Osteoblast (primary cell): Measurements from ENCODE around the gene FOXN3. TPM values are rescaled to one million over a fixed set of nuclear protein-coding genes. Genes with fewer than 3 reads are reported as not detected.

Source experiments
- DNase-seq: peaks from one replicate; pipeline ENCODE4 v3.0.0; 2011; ENCODE audit warnings: low spot score, mixed read lengths; ENCODE audit not compliant: insufficient read length; ENCODE audit errors: missing footprints
- H2AFZ ChIP-seq: 2 replicates; pipeline ENCODE4 v1.6.0; 2011; ENCODE audit warnings: mild to moderate bottlenecking, low read length
- H3K27ac ChIP-seq: 2 replicates; pipeline ENCODE4 v1.5.1; 2011; ENCODE audit warnings: mild to moderate bottlenecking, low read depth, low read length, moderate library complexity
- H3K27me3 ChIP-seq: 2 replicates; pipeline ENCODE4 v1.6.0; 2012; ENCODE audit warnings: mild to moderate bottlenecking, control low read depth, inconsistent platforms, low read length, moderate library complexity; ENCODE audit not compliant: insufficient read depth
- H3K36me3 ChIP-seq: 2 replicates; pipeline ENCODE4 v1.5.1; 2011; ENCODE audit warnings: mild to moderate bottlenecking, low read length, control low read depth, moderate library complexity; ENCODE audit not compliant: insufficient read depth
- H3K4me1 ChIP-seq: 2 replicates; pipeline ENCODE4 v1.5.1; 2011; ENCODE audit warnings: mild to moderate bottlenecking, low read length, control low read depth, moderate library complexity; ENCODE audit not compliant: insufficient read depth
- H3K4me2 ChIP-seq: 2 replicates; pipeline ENCODE4 v1.6.0; 2011; ENCODE audit warnings: mild to moderate bottlenecking, low read length; ENCODE audit not compliant: insufficient read depth
- H3K4me3 ChIP-seq: fragments of 200-600 bp; sonication (generic); 3 replicates; pipeline ENCODE4 v1.5.1; 2012; ENCODE audit warnings: mild to moderate bottlenecking, low read length, inconsistent platforms; ENCODE audit not compliant: insufficient read depth
- H3K79me2 ChIP-seq: 2 replicates; pipeline ENCODE4 v1.6.0; 2012; ENCODE audit warnings: mild to moderate bottlenecking, low read length, control low read depth, inconsistent platforms; ENCODE audit not compliant: insufficient read depth
- H3K9me3 ChIP-seq: 2 replicates; pipeline ENCODE4 v1.5.1; 2011; ENCODE audit warnings: low read depth, low read length, control low read depth
- H4K20me1 ChIP-seq: 2 replicates; pipeline ENCODE4 v1.6.0; 2012; ENCODE audit warnings: mild to moderate bottlenecking, low read length, control low read depth; ENCODE audit not compliant: insufficient read depth
- total RNA-seq: library from RNA; depleted of rRNA; stranded (reverse); fragments of >200 nt; gene quantifications from 2 replicates; pipeline ENCODE4 v1.2.3, GENCODE V29; 2012
- TF ChIP-seq, protein P1 (sequence below): IDR thresholded peaks from 2 replicates; pipeline ENCODE4 v1.5.1; 2011; ENCODE audit warnings: mild to moderate bottlenecking, low read depth, low read length, moderate library complexity; ENCODE audit errors: extremely low read depth

The FOXN3 gene
- total RNA-seq, 1 donor: 49.9 TPM

DNA sequence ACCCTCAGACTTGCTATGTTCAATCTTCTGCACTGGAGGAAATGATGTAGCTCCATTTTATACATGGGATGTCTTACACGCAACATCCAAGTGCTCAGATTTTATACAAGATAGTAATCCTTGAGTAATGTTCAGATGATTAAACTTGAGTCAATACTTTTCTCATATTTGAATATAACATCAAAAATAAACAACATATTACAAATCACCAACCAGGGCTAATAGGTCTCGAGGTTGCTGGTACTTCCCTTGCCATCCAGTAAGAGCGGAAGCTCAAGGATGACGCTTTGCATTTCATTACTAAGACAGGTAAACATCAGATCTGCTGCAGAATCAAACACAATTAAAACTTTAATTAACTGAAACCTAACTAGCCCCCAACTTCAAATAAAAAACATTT is 97.3 kb downstream of the FOXN3 start:
- DNase-seq: no peak
- H3K36me3 ChIP-seq: no peaks in the 10 kb centered on the region
- peaks cover 7% of the 10 kb centered on the region for H4K20me1 ChIP-seq
- H3K27me3 ChIP-seq: no peaks in the 10 kb centered on the region
- H3K27ac ChIP-seq: no peak overlapping the region
- no peaks in the 10 kb centered on the region for H3K4me1 ChIP-seq
- H3K4me3 ChIP-seq: no peak overlapping the region
- H2AFZ ChIP-seq: no peak overlapping the region
- no peaks in the 10 kb centered on the region for H3K9me3 ChIP-seq
- H3K79me2 ChIP-seq: peaks cover 2% of the 10 kb centered on the region
- TF ChIP-seq, protein P1, sequence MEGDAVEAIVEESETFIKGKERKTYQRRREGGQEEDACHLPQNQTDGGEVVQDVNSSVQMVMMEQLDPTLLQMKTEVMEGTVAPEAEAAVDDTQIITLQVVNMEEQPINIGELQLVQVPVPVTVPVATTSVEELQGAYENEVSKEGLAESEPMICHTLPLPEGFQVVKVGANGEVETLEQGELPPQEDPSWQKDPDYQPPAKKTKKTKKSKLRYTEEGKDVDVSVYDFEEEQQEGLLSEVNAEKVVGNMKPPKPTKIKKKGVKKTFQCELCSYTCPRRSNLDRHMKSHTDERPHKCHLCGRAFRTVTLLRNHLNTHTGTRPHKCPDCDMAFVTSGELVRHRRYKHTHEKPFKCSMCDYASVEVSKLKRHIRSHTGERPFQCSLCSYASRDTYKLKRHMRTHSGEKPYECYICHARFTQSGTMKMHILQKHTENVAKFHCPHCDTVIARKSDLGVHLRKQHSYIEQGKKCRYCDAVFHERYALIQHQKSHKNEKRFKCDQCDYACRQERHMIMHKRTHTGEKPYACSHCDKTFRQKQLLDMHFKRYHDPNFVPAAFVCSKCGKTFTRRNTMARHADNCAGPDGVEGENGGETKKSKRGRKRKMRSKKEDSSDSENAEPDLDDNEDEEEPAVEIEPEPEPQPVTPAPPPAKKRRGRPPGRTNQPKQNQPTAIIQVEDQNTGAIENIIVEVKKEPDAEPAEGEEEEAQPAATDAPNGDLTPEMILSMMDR: no peak
- H3K4me2 ChIP-seq: no peak overlapping the region

DNA sequence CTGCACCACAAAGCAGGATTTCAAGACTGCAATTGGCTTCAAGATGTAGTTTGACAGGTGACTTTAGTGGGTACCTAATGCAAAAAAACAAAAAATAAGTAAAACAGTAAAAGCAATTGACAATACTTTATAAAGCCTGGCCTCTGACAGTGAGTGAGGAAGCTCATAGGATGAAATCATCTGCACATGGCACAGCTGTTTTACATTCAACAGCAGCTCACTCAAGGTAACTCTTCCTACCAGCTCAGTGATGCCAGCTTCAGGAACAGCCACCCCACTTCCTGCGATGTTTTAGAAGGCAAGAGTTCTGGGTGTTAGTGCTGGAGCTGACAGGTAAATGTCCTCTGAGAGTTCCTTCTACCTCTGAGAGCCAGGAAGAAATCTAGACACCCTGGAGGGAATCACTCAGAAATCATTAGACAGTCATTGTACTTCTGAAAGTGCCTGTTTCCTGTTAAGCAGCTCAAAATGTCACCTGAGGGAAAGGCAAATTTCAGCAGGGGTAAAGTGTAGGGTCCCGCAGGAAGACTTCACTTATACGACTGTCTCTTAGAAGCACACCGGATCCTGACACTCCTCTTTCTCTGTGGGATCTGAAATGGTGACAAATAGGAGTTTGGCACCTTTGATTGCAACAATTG is 99.9 kb downstream of the FOXN3 start:
- Histone ChIP-seq H3K27me3 (no peaks in the 10 kb centered on the region), H3K4me3 (no peak overlapping the region), H3K36me3 (no peaks in the 10 kb centered on the region), H4K20me1 (peaks cover 7% of the 10 kb centered on the region), H3K4me1 (no peaks in the 10 kb centered on the region), H3K27ac (no peak overlapping the region), H3K4me2 (no peak overlapping the region), H3K79me2 (peaks cover 4% of the 10 kb centered on the region), H3K9me3 (no peaks in the 10 kb centered on the region), H2AFZ (no peak overlapping the region)
- DNase-seq: no peak
- TF ChIP-seq, protein P1: no peak

DNA sequence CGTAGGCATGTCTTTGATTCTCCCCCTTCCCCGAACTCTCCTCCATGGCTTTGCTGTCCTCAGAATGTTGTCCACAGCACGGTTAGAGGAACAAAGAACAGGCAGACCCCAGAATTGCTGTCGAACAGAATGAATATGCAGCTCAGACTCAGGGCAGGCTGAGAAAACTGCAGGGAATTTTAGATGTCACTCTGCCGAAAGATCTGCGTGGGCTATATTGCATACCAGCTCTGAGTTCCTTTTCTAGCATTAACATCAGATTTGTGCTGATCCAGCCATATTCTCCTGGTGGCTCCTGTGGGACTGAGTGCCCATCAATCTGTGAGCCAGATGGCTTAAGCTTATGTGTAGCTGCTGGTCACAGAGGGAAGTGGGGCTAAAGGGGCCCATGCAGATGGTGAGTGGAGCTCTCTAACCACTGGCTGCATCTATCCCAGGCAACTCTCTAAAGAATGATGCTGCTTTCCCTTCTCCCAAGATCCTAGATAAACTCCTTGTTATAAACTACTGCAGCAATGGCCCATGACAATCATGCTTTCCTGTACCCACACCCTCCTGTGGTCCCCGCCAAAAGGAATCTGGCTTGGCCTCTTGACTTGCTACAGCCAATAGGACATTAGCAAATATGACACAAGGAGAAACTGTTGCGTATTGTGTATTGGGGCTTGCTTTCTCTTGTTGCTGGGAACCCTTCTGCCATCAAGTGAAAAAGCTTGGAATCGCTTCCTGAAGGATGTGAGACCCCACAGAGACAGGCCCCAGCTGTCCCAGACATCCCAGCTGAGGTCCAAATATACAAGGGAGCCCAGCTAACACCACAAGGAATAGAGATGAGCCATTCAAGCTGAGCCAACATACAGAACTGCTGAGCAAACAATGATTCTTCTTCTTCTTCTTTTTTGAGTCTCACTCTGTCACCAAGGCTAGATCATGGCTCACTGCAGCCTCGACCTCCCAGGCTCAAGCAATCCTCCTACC is 101.3 kb downstream of the FOXN3 start:
- H3K9me3 ChIP-seq: no peaks in the 10 kb centered on the region
- H2AFZ ChIP-seq: no peak overlapping the region
- H3K36me3 ChIP-seq: no peaks in the 10 kb centered on the region
- no peak overlapping the region for H3K27ac ChIP-seq
- H3K4me1 ChIP-seq: no peaks in the 10 kb centered on the region
- TF ChIP-seq, protein P1: no peak
- H3K79me2 ChIP-seq: peaks cover 4% of the 10 kb centered on the region
- H3K27me3 ChIP-seq: no peaks in the 10 kb centered on the region
- H3K4me3 ChIP-seq: no peak overlapping the region
- no peak overlapping the region for H3K4me2 ChIP-seq
- DNase-seq: no peak
- peaks cover 7% of the 10 kb centered on the region for H4K20me1 ChIP-seq

DNA sequence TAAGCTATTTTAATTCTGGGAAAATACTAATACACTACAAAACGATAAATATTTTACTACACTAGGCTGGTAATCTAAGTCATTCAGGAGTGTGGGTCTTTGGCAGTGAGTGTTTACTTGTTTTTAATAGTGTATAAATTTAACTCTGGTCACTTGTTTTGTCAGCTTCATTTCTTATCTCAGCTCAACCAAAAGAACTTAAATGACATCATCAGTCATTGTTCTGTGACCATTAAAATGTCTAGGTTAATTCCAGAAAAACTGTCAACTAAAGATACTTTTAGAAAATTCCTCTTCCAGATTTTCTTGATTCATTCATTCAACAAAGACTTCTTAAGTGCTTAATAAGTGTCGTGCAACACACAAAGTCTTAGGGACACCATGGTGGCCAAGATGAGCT is 102.8 kb downstream of the FOXN3 start:
- DNase-seq: no peak
- TF ChIP-seq, protein P1: no peak
- H3K4me3 ChIP-seq: no peak overlapping the region

More for the DNA sequence above, 102.8 kb downstream of the FOXN3 start:
- no peaks in the 10 kb centered on the region for H3K27me3 ChIP-seq
- H3K4me1 ChIP-seq: no peaks in the 10 kb centered on the region
- no peak overlapping the region for H2AFZ ChIP-seq
- H3K4me2 ChIP-seq: no peak overlapping the region
- H3K9me3 ChIP-seq: no peaks in the 10 kb centered on the region
- peaks cover 4% of the 10 kb centered on the region for H3K79me2 ChIP-seq
- H3K36me3 ChIP-seq: no peaks in the 10 kb centered on the region
- H3K27ac ChIP-seq: no peak overlapping the region
- H4K20me1 ChIP-seq: peaks cover 3% of the 10 kb centered on the region
